ENCODE measurements around the gene OPCML.

OPCML gene

GRCh38 chr11:133123796-133124195 is 408.5 kb downstream of the OPCML start:
- Histone ChIP-seq H3K79me2 (ENCODE audit: insufficient read depth, low read length) (no peaks in the 10 kb centered on the region), H3K9me2 (replicated peaks; ENCODE audit: low read depth, low read length) (no peaks in the 10 kb centered on the region), H4K20me1 (ENCODE audit: insufficient read depth, low read length, poor library complexity, severe bottlenecking) (no peaks in the 10 kb centered on the region), H3K27me3 (ENCODE audit: insufficient read depth, low read length, poor library complexity, severe bottlenecking) (no peaks in the 10 kb centered on the region), H3K9me3 (ENCODE audit: insufficient read depth, low read depth, low read length) (peaks cover 4% of the 10 kb centered on the region; the same call in 1 of the 2 replicates), H3K36me3 (ENCODE audit: insufficient read depth, low read length) (no peaks in the 10 kb centered on the region), H2AFZ (ENCODE audit: low read length) (no peak overlapping the region), H3K4me3 (ENCODE audit: low read length, poor library complexity, severe bottlenecking) (no peak overlapping the region), H3K4me2 (ENCODE audit: low read depth, low read length, poor library complexity, severe bottlenecking) (no peak overlapping the region), H3F3A (ENCODE audit: low read depth) (no peaks in the 10 kb centered on the region), H3K4me1 (ENCODE audit: insufficient read depth, low read length, poor library complexity, severe bottlenecking) (no peaks in the 10 kb centered on the region), H3K9ac (ENCODE audit: low read depth, low read length, poor library complexity, severe bottlenecking) (no peak overlapping the region)
- no peak for TF ChIP-seq CTCF (conservative IDR thresholded peaks at IDR 0.05; ENCODE audit: low read length)
- no peak for TF ChIP-seq EZH2phosphoT487 (IDR thresholded peaks at IDR 0.05; ENCODE audit: borderline replicate concordance)

GRCh38 chr11:133123366-133123765 is 408.9 kb downstream of the OPCML start:
- Histone ChIP-seq H3K9me3 (ENCODE audit: insufficient read depth, low read depth, low read length) (peaks cover 4% of the 10 kb centered on the region; the same call in 1 of the 2 replicates), H3K4me2 (ENCODE audit: low read depth, low read length, poor library complexity, severe bottlenecking) (no peak overlapping the region), H3K27me3 (ENCODE audit: insufficient read depth, low read length, poor library complexity, severe bottlenecking) (no peaks in the 10 kb centered on the region), H3F3A (ENCODE audit: low read depth) (no peaks in the 10 kb centered on the region), H3K79me2 (ENCODE audit: insufficient read depth, low read length) (no peaks in the 10 kb centered on the region), H2AFZ (ENCODE audit: low read length) (no peak overlapping the region), H3K4me1 (ENCODE audit: insufficient read depth, low read length, poor library complexity, severe bottlenecking) (no peaks in the 10 kb centered on the region), H3K9ac (ENCODE audit: low read depth, low read length, poor library complexity, severe bottlenecking) (no peak overlapping the region), H3K36me3 (ENCODE audit: insufficient read depth, low read length) (no peaks in the 10 kb centered on the region), H3K4me3 (ENCODE audit: low read length, poor library complexity, severe bottlenecking) (no peak overlapping the region), H4K20me1 (ENCODE audit: insufficient read depth, low read length, poor library complexity, severe bottlenecking) (no peaks in the 10 kb centered on the region), H3K9me2 (replicated peaks; ENCODE audit: low read depth, low read length) (no peaks in the 10 kb centered on the region)
- TF ChIP-seq CTCF (conservative IDR thresholded peaks at IDR 0.05; ENCODE audit: low read length) (no peak), EZH2phosphoT487 (IDR thresholded peaks at IDR 0.05; ENCODE audit: borderline replicate concordance) (no peak)

GRCh38 chr11:133122256-133122655 is 410.0 kb downstream of the OPCML start:
- H2AFZ ChIP-seq (ENCODE audit: low read length), result no peak overlapping the region
- H3K79me2 ChIP-seq (ENCODE audit: insufficient read depth, low read length), result no peaks in the 10 kb centered on the region
- peaks cover 4% of the 10 kb centered on the region; the same call in 1 of the 2 replicates for H3K9me3 ChIP-seq (ENCODE audit: insufficient read depth, low read depth, low read length)
- no peaks in the 10 kb centered on the region for H4K20me1 ChIP-seq (ENCODE audit: insufficient read depth, low read length, poor library complexity, severe bottlenecking)
- no peaks in the 10 kb centered on the region for H3K9me2 ChIP-seq (replicated peaks; ENCODE audit: low read depth, low read length)
- H3K9ac ChIP-seq (ENCODE audit: low read depth, low read length, poor library complexity, severe bottlenecking), result no peak overlapping the region
- H3K27me3 ChIP-seq (ENCODE audit: insufficient read depth, low read length, poor library complexity, severe bottlenecking), result no peaks in the 10 kb centered on the region
- no peak overlapping the region for H3K4me2 ChIP-seq (ENCODE audit: low read depth, low read length, poor library complexity, severe bottlenecking)
- H3K36me3 ChIP-seq (ENCODE audit: insufficient read depth, low read length), result no peaks in the 10 kb centered on the region
- no peaks in the 10 kb centered on the region for H3K4me1 ChIP-seq (ENCODE audit: insufficient read depth, low read length, poor library complexity, severe bottlenecking)
- no peak for TF ChIP-seq CTCF (conservative IDR thresholded peaks at IDR 0.05; ENCODE audit: low read length)
- no peak for TF ChIP-seq EZH2phosphoT487 (IDR thresholded peaks at IDR 0.05; ENCODE audit: borderline replicate concordance)
- no peak overlapping the region for H3K4me3 ChIP-seq (ENCODE audit: low read length, poor library complexity, severe bottlenecking)
- H3F3A ChIP-seq (ENCODE audit: low read depth), result no peaks in the 10 kb centered on the region
